ENCODE results near the gene VPS37B. TPM values are rescaled to one million over a fixed set of nuclear protein-coding genes. Genes with fewer than 3 reads are reported as not detected.
"Not testable (repeated sequence)": the region's sequence is repeated elsewhere in the genome, so short reads cannot be mapped to it uniquely, and the experiment has no call there.

Gene VPS37B
- polyA plus RNA-seq, 4 donors = 16.8 to 28.6 (median 23.7) TPM

DNA sequence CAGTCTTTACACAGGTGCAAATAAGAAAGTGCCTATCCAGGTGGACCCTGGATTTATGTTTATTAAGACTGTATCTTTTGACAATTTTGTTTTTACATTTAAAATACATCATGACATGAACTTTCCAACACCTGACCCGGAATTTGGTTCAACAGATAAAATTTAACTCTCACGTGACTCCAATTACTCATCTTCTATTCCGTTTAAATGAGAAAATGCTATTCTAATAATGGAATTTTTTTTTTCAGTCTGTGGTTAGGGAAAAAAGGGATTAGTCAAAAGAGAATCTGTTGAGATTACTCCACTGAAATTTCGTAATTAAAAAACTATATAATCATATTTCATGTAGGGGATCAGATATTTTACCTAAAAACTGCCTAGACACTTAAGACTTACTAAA, 11.1 kb downstream of the VPS37B start:
- no peak for DNase-seq (ENCODE audit: low read depth in 4 of 4, low spot score in 3 of 4)

DNA sequence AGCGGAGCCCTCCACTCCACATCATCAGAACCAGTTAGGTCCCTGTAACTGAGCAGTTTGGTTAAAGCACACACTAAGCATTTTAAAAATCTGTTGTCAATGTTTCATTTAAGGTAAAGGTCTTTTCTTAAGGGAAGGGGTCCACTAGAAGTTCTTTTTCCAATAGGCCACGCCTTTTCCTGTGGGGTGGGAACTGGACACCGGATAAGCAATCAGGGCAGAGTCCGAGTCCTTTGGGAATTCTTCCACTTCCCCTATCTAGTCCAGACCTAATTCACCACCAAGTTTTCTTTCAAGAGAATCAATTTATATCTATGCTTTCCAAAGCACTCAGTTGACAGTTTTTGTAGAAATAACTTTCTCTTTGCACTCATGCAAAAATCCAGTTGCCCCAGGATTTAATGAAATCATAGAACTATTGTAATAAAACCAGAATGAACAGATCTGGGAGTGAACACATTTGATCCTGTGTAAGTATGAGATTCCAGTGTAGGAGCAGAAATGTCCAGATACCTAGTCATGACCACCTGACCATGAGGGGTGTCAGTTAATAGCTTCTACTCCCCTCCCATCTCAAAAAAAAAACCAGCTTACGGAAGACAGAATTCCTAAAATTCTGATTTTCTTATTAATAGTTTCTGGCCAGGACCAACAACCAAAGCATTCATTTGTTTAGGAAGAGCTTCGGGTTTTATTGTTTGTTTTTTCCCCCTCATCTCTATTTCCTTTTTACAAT, 11.7 kb downstream of the VPS37B start:
- DNase-seq (ENCODE audit: low read depth in 4 of 4, low spot score in 3 of 4) = no peak

DNA sequence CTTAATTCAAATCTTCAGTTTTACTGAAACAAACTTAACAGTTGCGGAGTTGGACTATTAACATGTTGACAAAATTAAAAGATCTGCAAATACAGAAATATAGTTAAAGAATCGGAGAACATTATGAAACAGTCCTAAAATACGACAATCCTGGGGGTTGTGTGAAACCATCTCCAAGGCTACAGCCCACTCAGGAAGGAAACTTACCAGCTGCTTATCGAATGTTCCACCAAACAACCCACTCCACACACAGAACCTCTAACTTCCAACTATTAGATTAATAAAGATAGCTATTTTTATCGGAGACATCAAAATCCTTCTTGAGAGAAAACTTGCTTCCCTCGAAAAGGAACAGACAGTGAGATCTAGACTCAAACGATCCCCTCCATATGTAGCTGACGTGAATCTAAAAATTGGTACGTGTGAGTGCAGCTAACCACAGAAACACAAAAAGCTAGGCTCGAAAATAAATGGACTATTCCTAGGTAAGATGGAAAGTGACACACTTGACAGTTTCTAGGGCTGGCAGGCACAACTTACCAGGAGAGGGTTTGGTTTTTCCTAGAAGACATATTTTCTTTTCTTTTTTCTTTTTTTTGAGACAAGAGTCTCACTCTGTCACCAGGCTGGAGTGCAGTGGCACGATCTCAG, 12.9 kb downstream of the VPS37B start:
- DNase-seq (ENCODE audit: low read depth in 4 of 4, low spot score in 3 of 4) = no peak

DNA sequence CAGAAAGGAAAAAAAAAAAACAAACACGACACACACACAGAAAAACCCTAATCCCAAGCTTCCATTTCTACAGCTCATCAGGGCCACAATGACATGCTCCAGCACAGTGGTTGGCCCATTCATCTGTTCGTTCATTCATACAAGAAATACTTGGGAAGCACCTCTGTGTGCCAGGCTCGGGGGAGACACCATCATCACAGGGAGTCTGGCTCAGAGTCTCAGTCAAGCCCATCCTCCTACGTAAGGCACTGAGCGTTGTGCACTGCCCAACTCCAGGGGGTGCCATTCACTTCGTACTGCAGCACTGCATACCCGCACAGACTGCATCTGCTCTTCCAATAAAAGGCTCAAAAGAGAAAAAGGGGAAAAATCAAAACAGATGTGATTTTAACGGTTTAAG, 15.3 kb downstream of the VPS37B start:
- DNase-seq (ENCODE audit: low read depth in 4 of 4, low spot score in 3 of 4) = no peak

DNA sequence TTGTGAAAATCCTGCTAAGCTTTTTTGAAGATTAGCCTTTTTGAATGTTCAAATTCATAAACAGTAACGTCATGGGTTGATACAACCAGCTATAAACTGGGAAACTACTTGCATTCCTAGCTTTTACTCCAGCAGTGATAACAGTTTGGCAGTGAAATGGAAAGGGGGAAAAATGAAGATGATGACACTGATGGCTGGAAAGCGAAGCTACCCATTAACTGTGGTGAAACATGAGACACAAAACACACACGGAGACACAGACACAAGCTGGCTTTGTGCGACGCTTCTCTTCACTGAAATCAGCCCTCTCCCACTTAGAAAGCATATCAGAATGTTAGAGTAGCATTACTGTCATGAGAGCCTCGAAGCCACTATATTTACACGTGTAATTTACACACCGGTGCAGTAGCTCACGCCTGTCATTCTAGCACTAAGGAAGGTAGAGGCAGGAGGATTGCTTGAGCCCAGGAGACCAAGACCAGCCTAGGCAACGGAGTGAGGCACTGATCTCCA, 15.7 kb downstream of the VPS37B start:
- DNase-seq (ENCODE audit: low read depth in 4 of 4, low spot score in 3 of 4) = no peak

DNA sequence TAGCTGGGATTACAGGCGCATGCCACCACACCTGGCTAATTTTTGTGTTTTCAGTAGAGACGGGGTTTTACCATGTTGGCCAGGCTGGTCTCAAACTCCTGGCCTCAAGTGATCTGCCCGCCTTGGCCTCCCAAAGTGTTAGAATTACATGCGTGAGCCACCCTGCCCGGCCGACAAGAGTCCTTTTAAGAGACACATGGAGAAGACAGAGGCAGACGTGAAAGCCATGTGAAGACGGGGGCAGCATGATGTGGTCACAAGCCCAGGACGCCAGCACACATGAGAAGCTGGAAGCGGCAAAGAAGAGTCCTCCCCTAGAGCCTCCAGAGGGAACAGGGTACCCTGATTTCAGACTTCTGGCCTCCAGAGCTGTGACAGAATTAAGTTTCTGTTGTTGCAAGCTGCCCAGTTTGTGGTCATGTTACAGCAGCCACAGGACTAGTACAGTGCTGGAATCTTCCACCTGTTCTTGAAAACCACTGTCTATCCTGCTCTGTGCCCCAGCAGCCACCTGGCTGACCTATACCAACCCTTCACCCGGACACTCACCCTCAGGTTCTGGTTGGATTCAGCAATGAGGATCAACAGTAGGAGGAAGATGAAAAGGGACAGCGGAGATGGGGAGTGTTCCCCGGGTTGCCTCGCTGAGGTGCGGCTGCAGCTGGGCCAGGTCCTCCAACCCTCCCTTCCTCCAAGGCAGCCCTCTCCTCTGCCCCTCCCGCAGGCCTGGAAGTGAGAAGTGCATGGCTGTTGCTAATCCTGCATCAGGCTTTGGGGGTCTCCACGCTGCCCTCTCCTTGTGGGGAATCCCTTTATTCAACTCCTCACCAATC, 16.9 kb downstream of the VPS37B start:
- DNase-seq (ENCODE audit: low read depth in 4 of 4, low spot score in 3 of 4) = no peak

DNA sequence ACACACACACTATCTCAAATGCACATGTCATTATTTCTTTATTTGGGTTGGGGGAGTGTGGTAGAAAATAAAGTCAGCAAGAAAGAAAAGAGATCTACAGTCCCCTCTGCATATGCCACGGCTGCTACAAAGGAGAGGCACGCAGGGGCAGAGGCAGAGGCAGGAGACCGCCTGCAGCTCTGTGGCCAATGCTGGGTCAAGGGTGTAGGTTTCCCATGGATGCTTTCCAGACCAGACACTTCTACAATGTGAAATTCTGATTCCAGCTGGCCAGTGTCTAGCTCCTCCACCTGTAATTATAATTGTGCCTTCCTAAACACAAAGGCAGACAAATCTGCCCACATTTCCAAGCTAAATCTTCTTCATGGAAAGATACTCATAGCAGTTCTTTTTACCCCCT, 19.2 kb downstream of the VPS37B start:
- no peak for DNase-seq (ENCODE audit: low read depth in 4 of 4, low spot score in 3 of 4)

DNA sequence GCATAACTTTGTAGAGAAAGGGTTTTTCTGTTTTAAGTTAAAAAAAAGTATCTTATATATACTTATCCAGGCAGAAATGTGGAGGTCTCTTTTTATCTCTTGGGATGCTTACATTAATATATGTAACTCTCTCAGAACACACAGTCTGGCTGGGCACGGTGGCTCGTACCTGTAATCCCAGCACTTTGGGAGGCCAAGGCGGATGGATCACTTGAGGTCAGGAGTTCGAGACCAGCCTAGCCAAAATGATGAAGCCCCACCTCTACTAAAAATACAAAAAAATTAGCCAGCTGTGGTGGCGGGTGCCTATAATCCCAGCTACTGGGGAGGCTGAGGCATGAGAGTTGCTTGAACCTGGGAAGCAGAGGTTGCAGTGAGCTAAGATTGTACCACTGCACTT, 19.6 kb downstream of the VPS37B start:
- DNase-seq (ENCODE audit: low read depth in 4 of 4, low spot score in 3 of 4) = not testable (repeated sequence)

DNA sequence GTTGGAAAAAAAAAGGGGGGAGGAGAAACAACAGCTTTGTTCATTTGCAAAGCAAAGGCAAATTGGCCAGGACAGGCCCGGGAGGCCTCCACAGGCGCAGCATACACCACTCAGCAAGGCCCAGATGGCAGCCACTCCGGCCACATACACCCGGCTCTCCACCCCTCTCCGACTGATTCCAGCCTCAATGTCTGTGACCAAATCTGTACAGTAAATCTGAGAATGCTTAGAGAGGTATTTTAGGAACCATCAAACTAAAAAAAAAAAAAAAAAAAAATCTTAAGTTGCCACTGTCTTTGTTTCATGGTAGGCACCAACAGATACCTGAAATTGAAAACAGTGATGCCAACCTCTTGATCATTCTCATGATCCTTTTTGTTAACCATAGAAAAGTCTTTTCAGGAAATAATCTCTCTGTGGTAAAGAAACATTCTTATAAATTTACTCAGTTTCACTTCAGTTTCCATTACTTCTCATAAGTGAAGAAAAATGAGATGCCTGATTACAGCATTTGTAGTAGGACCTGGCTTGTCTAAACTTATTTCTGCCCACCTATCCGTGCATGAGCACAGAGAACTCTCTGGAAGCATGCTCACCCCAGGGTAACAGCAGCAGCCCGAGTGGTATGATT, 20.2 kb downstream of the VPS37B start:
- DNase-seq (ENCODE audit: low read depth in 4 of 4, low spot score in 3 of 4) = no peak

DNA sequence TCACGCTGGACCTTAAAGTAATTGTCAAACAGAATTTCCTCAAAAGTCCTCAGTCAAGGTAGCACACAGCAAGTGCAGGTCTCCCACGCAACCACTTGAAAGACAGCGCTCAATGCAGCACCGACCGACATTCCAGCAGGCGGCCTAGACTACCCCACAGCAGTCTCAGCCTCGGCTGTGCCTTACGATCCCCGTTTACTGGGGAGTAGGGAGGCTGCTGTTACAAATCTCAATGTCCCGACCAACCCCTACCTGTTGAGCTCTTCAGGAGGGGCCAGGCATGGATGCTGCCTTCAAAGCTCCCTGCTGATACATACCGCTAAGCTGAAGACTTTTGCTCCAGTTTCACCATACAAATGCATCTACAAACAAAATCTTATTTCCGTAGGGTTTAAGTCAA, 21.8 kb downstream of the VPS37B start:
- no peak for DNase-seq (ENCODE audit: low read depth in 4 of 4, low spot score in 3 of 4)

DNA sequence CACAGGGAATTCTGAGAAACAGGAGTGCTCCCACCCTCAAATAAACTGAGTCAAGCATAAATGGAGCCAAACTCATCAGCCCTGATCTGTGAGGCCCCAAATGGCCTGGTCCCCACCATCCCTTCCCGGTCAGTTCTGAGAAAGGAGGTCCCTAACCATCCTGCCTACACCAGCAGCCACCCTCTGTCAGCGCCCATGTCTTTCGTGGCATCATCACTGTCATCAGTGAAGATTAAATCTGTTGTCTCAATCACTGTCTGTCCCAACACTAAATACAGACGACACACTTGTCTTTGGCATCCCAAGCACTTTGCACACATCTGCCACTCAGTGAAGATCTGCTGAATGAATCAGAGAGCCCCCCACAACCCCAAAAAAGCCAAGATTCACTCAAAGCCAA, 22.4 kb downstream of the VPS37B start:
- DNase-seq (ENCODE audit: low read depth in 4 of 4, low spot score in 3 of 4) = no peak

DNA sequence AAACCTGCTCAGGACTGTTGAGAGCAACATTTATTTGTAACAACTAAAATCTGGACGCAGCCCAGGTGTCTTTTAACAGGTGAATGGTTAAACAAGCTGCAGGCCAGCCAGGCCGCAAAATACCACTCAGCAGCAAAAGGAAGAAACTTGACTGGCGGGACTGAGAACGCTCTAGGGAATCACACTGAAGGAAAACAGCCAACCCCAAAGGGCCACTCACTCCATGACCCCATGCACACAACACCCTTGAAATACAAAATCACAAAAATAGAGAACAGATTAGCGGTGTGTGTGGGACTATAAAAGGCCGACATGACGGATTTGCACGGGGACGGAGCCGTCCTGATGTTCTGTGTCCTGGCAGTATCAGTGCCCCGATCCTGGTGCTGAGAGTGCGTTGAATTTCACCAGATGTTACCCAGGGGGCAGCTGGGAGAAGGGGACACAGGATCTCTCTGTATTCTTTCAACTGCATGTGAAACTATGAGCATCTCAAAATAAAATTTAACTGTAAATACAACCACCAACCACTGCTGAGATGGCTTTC, 23.0 kb downstream of the VPS37B start:
- no peak for DNase-seq (ENCODE audit: low read depth in 4 of 4, low spot score in 3 of 4)

DNA sequence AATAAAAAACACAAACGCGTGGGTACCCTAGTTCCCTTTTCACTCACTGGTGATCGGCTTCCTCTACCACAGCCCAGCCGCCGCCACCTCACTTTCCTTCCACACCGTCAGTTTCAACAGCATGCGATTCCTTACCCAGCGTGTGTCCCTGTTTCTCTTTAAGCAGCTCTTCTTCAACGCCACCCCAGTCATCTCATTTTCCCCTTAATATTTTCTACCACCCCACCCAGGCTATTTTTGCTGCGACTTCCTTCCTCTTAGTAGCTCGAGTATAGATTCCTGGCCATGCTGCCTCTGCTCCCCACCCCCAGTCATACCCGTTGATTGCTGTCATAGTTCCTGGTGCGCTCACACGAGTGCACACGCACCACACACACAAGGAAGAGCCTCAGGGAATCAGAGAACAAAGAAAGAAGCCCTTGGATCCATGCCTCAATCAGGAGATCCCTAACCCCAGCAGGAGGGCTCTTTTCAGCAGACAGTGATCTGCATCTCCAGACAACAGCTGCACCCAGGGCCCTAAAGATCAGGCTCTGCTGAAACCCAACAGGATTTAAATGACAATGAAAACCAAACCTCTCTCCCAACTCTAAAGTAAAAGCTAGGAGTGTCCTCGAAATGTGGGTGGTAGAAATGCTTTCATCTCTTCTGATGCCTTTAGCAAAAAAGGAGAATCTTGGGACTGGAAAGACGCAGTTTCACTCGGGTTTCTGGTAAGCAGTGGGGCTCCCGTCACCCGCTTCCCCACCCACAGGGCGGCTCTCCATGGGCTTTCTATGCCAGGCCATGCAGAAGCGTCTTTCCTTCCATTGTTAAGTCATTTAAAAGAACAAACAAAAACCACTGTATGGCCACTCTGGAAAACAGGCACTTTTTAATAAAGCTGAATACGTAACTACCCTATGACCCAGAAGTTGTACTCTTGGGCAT, 23.8 kb downstream of the VPS37B start:
- no peak for DNase-seq (ENCODE audit: low read depth in 4 of 4, low spot score in 3 of 4)

DNA sequence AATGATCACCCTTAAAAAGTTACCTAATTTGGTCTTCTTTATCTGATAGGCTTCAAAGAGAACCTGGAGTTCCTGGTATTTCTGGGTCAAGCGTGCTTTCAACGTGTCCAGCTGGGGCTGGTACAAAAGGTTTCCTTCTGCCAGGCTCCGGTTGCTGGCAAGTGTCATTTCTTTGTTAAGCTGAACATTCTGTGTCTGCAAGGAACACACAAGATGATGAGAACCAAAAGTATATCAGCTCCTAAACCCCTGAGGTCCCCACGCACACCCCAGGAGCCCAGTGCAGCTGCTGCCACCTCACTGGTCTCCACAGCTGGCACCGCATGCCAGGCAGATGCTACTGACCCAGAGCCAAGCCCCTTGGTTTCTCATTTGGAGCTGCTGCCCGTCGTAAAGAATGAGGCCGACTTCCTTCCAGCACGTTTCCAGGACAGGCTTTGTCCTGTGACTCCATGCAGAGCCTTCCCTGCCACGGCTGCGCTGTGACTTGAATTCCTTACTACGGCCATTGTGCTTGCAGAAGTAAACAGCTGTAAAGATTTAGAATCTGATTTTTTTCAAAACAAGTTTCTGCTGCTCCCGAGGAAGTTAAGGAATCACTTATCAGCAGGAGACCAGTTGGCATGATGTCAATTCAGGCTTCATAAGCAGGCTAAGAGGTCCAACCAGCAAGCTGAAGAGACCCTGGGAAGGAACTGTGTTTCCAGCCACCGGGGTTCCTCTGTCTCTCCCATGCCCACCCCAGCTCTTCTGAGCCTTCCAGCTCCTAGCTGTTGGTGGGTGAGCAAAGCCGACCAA, 24.9 kb downstream of the VPS37B start:
- DNase-seq (ENCODE audit: low read depth in 4 of 4, low spot score in 3 of 4) = no peak

DNA sequence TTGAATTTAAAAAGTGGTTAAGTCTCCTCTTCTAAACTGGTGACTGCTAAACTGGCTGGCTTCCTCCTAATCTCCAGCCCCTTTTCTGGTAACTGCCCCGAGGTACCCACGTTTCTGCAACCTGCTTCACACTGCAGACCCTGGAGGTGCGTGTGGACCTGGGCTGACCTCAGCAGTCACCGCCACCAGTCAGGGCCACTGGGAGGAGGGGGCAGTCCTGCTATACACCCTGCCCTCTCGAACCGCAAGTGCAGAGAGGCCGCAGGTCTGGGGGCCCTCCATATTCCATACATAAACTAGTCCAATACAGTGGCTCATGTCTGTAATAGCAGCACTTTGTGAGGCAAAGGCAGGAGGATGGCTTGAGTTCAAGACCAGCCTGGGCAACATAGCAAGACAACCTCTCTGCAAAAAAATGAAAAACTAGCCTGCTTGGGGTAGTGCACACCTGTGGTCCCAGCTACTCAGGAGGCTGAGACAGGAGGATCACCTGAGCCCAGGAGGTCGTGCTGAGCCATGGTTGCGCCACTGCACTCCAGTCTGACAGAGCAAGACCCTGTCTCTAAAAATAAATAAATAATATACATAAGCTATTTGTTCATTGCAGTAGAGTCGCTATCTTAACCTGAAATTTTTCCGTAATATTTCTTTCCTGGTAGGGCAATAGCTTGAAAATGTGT, 25.6 kb downstream of the VPS37B start:
- no peak for DNase-seq (ENCODE audit: low read depth in 4 of 4, low spot score in 3 of 4)

DNA sequence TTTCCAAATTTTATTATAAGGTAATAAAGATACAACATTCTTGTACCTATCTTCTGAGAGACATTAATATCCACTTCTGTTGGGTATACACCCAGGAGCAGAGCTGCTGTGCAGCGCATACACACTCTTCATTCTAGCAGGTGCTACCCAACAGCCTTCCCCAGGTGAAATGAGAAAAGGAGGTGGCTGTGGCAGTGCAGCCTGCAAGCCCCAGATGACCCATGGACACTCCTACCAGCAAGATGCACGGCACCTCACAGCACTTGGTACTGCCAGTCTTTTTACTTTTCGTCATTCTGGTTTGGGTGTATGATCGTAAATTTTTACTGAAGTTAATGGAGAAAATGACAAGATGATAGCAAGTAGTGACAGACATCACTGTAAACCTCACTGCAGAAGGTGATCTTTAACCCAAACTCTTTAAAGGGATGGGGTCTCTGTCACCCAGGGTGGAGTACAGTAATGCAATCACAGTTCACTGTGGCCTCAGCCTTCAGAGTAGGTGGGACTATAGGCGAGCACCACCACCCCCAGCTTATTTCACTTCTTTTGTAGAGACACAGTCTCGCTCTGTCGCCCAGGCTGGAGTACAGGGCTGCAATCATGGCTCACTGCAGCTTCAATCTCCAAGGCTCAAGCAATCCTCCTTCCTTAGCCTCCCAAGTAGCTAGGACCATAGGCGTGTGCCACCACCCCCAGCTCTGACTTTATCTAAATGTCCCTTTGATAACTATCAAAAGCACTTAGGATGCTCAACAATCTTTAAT, 26.5 kb downstream of the VPS37B start:
- DNase-seq (ENCODE audit: low read depth in 4 of 4, low spot score in 3 of 4) = no peak

DNA sequence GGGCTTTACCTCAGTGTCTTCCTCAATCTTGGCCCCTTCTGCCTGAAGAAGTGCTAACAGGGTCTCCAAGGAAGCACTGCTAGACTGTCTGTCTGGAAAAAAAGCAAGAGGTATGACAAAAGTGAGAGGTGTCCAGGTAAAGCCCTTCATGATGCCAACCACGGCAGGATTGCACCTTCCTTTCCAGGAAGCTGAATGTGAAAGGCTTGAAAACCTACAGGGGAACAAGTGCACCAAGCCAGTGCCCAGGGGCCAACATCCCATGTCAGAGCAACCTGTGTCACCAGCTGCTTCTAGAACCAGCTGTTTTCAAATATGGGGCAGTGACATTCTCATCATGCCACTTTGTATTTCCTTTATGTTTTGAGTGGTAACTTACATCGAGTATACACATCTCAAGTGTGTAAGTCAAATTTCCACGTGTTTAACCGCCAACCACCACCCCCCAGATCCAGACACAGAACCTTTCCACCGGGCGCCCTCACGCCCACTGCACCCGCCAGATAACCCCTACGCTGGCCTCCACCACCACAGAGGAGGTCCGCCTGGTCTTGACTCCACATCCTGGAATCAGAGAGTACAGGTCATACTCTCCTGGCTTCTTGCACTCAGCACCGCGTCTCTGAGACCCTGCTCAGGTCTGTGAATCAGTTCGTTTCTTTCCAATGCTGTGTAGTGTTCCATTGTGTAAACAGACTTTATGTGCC, 27.3 kb downstream of the VPS37B start:
- no peak for DNase-seq (ENCODE audit: low read depth in 4 of 4, low spot score in 3 of 4)

All from left renal pelvis (tissue), 4 donors.